Spleen (tissue), 11 donors: ENCODE data around the gene TACR1. TPM values are rescaled to one million over a fixed set of nuclear protein-coding genes. Genes with fewer than 3 reads are reported as not detected.
"Not testable (repeated sequence)": the region's sequence is repeated elsewhere in the genome, so short reads cannot be mapped to it uniquely, and the experiment has no call there.

Experiments used
- DNase-seq: peaks from one replicate; pipeline ENCODE4 v3.0.0-alpha.2; 2020
- H3K27ac ChIP-seq, 8 donors: fragments of 200-600 bp; sonication (generic) in 7 of 8; 1 replicate in 4 of 8; 2 replicates in 4 of 8; pipeline versions ENCODE4 v1.5.0 to v1.8.0; 2016 to 2021; ENCODE audit warnings: inconsistent platforms in 4 of 8, mild to moderate bottlenecking in 4 of 8, moderate library complexity in 1 of 8
- H3K27me3 ChIP-seq, 7 donors: fragments of 200-600 bp; sonication (generic) in 6 of 7; replicated peaks in 1 of 7; 1 replicate in 4 of 7; 2 replicates in 3 of 7; pipeline versions ENCODE4 v1.5.0 to v1.8.0; 2016 to 2021; ENCODE audit warnings: inconsistent platforms in 3 of 7, mild to moderate bottlenecking in 1 of 7
- H3K36me3 ChIP-seq, 6 donors: fragments of 200-600 bp; sonication (generic) in 5 of 6; 1 replicate in 4 of 6; 2 replicates in 2 of 6; pipeline versions ENCODE4 v1.5.0 to v1.8.0; 2016 to 2021; ENCODE audit warnings: inconsistent platforms in 2 of 6
- H3K4me1 ChIP-seq, 6 donors: fragments of 200-600 bp; sonication (generic) in 5 of 6; 1 replicate in 3 of 6; 2 replicates in 3 of 6; pipeline versions ENCODE4 v1.5.0 to v1.8.0; 2016 to 2021; ENCODE audit warnings: inconsistent platforms in 3 of 6
- H3K4me3 ChIP-seq, 8 donors: fragments of 200-600 bp; sonication (generic) in 7 of 8; 1 replicate in 4 of 8; 2 replicates in 4 of 8; pipeline versions ENCODE4 v1.5.0 to v1.8.0; 2016 to 2021; ENCODE audit warnings: inconsistent platforms in 4 of 8, mild to moderate bottlenecking in 4 of 8, moderate library complexity in 2 of 8
- H3K9me3 ChIP-seq, 8 donors: fragments of 200-600 bp; sonication (generic) in 7 of 8; 1 replicate in 4 of 8; 2 replicates in 4 of 8; pipeline versions ENCODE4 v1.5.0 to v1.8.0; 2016 to 2021; ENCODE audit warnings: inconsistent platforms in 4 of 8
- CTCF ChIP-seq, 11 experiments: fragments of 200-600 bp in 7 of 11; fragments of 450-650 bp in 4 of 11; sonication (generic) in 4 of 11; IDR thresholded peaks in 8 of 11; conservative IDR thresholded peaks in 3 of 11; 1 replicate in 7 of 11; 2 replicates in 4 of 11; pipeline versions ENCODE4 v1.4.0 to v1.8.0; 2016 to 2021; ENCODE audit warnings: antibody characterized with exemption in 11 of 11, inconsistent platforms in 4 of 11, mild to moderate bottlenecking in 1 of 11
- POLR2A ChIP-seq, 3 donors: fragments of 450-650 bp; IDR thresholded peaks; one replicate each; pipeline ENCODE4 v1.5.1; 2017; ENCODE audit warnings: antibody characterized with exemption in 3 of 3, mild to moderate bottlenecking in 1 of 3
- POLR2AphosphoS5 ChIP-seq, 3 donors: sonication (generic); formaldehyde crosslinking; IDR thresholded peaks; one replicate each; pipeline ENCODE4 v1.5.1; 2017; ENCODE audit warnings: antibody characterized with exemption in 3 of 3
- WGBS, 5 donors: extraction: QIAGEN DNeasy Blood & Tissue Kit in 3 of 5; methylation state at CpG; one replicate each; pipeline versions ENCODE4 v1.1.5 to v1.1.7; 2013 to 2018; 5-methylcytosine and 5-hydroxymethylcytosine counted together
- intact Hi-C: fragments of 100-400 bp; cut with DNase I; formaldehyde crosslinking; loops from one replicate; pipeline ENCODE4 v1.15.0; 2023; ENCODE audit warnings: low total_unique reads
- polyA plus RNA-seq, 3 donors: library from polyadenylated mRNA; stranded (reverse); fragments of 200-250 nt; gene quantifications; one replicate each; pipeline ENCODE4 v1.2.1, GENCODE V29; 2013
- total RNA-seq, 7 donors: library from RNA; depleted of rRNA in 3 of 7; stranded (reverse); fragments of >200 nt in 3 of 7; fragmentation: NEBNext Ultra II Directional in 4 of 7; extraction: Animal tissue kit (Norgen Biotek cat#: 25700) in 4 of 7; gene quantifications; one replicate each; pipeline versions ENCODE4 v1.1.0 to v1.2.1, GENCODE V29; 2016 to 2021
- donor health status: healthy with polysubstance abuse.
- donor health status: DM: no; HTN: no; CAD: no; lungs with moderate emphysema.
- donor health status: DM: no; HTN: no; CAD: no.
- donor health status: Bipolar disorder and iron deficiency.
- donor health status: healthy.
- donor health status: DM: no; HTN: no; CAD: no.
- donor health status: DM: yes; HTN: yes; CAD: no.

TACR1 gene
- total and polyA plus RNA-seq, 10 donors: 0.02 to 0.28 (median 0.13) TPM; not detected in 3

- intact Hi-C loops: no loop called here
- WGBS, 5 donors: 83 to 96% (median 85%) methylated on average over 1 of the region's 1 CpG
- no peaks in the 10 kb centered on the region for H3K4me1 ChIP-seq
These were observed 140.9 kb downstream of the TACR1 start for GRCh38 chr2:75058427-75058826.

GRCh38 chr2:75057150-75057549, 142.2 kb downstream of the TACR1 start:
- WGBS, 5 donors: 93 to 98% (median 95%) methylated on average over 5 of the region's 5 CpGs
- intact Hi-C loops, H3K27ac ChIP-seq, H3K9me3 ChIP-seq, H3K27me3 ChIP-seq, H3K4me1 ChIP-seq, H3K4me3 ChIP-seq, H3K36me3 ChIP-seq, DNase-seq: not testable (repeated sequence)

More at GRCh38 chr2:75058427-75058826, 140.9 kb downstream of the TACR1 start:
- Histone ChIP-seq H3K27ac (no peak overlapping the region), H3K27me3 (no peaks in the 10 kb centered on the region), H3K36me3 (no peaks in the 10 kb centered on the region), H3K9me3 (no peaks in the 10 kb centered on the region), H3K4me3 (no peak overlapping the region)
- DNase-seq: no peak
- no peak for TF ChIP-seq CTCF (IDR thresholded peaks at IDR 0.05 in 8 of 11, conservative IDR thresholded peaks at IDR 0.05 in 3 of 11)
- no peak for TF ChIP-seq POLR2AphosphoS5 (IDR thresholded peaks at IDR 0.05)
- no peak for TF ChIP-seq POLR2A (IDR thresholded peaks at IDR 0.05)

- DNase-seq: no peak
- intact Hi-C loops: no loop called here
- Histone ChIP-seq H3K27me3 (no peaks in the 10 kb centered on the region), H3K4me3 (no peak overlapping the region), H3K36me3 (no peaks in the 10 kb centered on the region), H3K9me3 (no peaks in the 10 kb centered on the region), H3K27ac (no peak overlapping the region), H3K4me1 (no peaks in the 10 kb centered on the region)
- TF ChIP-seq POLR2AphosphoS5 (IDR thresholded peaks at IDR 0.05) (no peak), CTCF (IDR thresholded peaks at IDR 0.05 in 8 of 11, conservative IDR thresholded peaks at IDR 0.05 in 3 of 11) (no peak), POLR2A (IDR thresholded peaks at IDR 0.05) (no peak)
- WGBS, 5 donors: 67 to 84% (median 74%) methylated on average over 10 of the region's 10 CpGs
These were observed 143.3 kb downstream of the TACR1 start for GRCh38 chr2:75055820-75056675.

GRCh38 chr2:75055142-75055819, 144.0 kb downstream of the TACR1 start:
- WGBS, 5 donors: 67 to 92% (median 84%) methylated on average over 6 of the region's 6 CpGs
- intact Hi-C loops: no loop called here

More at GRCh38 chr2:75055142-75055819, 144.0 kb downstream of the TACR1 start:
- H3K27ac ChIP-seq: no peak overlapping the region
- DNase-seq: no peak
- no peaks in the 10 kb centered on the region for H3K4me1 ChIP-seq
- H3K9me3 ChIP-seq: no peaks in the 10 kb centered on the region
- H3K27me3 ChIP-seq: no peaks in the 10 kb centered on the region
- no peaks in the 10 kb centered on the region for H3K36me3 ChIP-seq
- TF ChIP-seq POLR2AphosphoS5 (IDR thresholded peaks at IDR 0.05): no peak
- no peak for TF ChIP-seq CTCF (IDR thresholded peaks at IDR 0.05 in 8 of 11, conservative IDR thresholded peaks at IDR 0.05 in 3 of 11)
- no peak for TF ChIP-seq POLR2A (IDR thresholded peaks at IDR 0.05)
- no peak overlapping the region for H3K4me3 ChIP-seq
